HG03521 (cell line): Measurements from ENCODE around the gene FFAR2.
"Not testable (repeated sequence)": the region's sequence is repeated elsewhere in the genome, so short reads cannot be mapped to it uniquely, and the experiment has no call there.

ENCODE experiments used
- ATAC-seq: cut with Tn5 transposase; IDR thresholded peaks from one replicate; pipeline ENCODE4 v1.9.1; 2021; ENCODE audit warnings: mild to moderate bottlenecking, moderate library complexity; ENCODE audit not compliant: unreplicated experiment

The FFAR2 gene

GRCh38 chr19:35454663-35455062 lies 6.6 kb downstream of the FFAR2 start:
- ATAC-seq, result no peak

DNA sequence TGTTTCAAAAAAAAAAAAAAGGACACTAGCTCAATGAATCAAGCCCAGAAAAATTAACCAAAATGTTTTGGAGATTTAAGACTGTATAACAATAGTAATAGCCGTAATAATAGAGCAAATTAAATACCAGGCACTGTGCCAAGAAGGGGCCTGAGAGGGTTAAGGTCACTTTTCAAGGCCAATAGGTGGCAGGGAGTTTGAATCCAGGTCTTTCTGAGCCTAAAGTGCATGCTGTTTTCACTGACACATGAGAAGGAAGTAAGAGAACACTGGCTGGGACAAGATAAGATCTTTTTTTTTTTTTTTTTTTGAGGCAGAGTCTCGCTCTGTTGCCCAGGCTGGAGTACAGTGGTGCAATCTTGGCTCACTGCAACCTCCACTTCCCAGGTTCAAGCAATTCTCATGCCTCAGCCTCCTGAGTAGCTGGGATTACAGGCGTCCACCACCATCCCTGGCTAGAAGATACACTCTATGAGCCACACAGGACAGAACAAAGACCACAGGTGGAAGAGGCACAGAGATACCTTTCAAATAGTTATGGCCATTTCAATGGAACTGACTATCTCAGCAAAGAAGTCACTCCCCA lies 7.7 kb downstream of the FFAR2 start:
- ATAC-seq, result no peak

GRCh38 chr19:35457173-35457572 lies 9.1 kb downstream of the FFAR2 start:
- no peak for ATAC-seq

- ATAC-seq, result no peak
Measured at GRCh38 chr19:35458192-35458591, 10.1 kb downstream of the FFAR2 start.

DNA sequence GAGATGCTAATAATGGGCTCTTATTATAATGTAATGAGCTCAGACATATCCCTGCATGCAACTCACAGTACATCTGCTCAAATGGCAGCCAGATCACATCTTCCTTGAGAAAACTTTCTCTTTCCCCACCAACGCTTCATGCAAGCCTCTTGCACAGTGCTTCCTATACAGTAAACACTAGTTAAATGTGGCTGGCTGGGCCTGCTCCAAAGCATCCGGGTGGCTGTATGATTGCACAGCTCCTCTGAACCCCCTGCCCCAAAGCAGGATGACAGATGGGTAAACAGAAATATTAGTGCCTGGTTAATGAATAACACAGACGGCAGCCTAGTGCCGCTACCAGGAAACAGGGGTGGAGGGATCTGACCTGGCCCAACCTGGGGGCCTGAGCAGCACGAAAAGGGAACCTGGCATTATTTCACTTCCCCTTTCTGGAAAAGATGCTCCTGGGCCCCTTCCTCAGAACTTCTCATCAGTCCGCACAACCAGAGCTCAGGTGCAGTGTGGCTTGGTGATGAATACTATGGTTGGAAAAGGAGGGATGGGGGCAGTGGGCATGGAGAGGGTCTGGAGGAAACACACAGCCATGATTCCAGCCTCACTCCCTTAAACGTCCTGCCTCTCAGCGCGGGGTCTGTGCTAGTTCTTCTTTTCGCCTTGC lies 10.8 kb downstream of the FFAR2 start:
- ATAC-seq, result peak; percentile 30

- ATAC-seq, result no peak
Measured at GRCh38 chr19:35459414-35460082, 11.5 kb downstream of the FFAR2 start.

GRCh38 chr19:35460608-35461007 lies 12.6 kb downstream of the FFAR2 start:
- no peak for ATAC-seq

GRCh38 chr19:35461060-35461459 lies 13.0 kb downstream of the FFAR2 start:
- no peak for ATAC-seq

DNA sequence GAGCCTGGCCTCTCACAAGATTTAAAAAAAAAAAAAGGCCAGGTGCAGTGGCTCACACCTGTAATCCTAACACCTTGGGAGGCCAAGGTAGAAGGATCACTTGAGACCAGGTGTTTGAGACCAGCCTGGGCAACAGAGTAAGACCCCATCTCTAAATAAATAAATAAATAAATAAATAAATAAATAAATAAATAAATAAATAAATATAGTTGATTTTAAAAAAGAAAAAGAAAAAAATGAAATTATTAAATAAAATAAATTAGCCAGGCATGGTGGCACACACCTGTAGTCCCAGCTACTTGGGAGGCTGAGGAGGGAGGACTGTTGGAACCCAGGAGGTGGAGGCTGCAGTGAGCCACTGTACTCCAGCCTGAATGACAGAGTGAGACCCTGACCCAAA lies 13.7 kb downstream of the FFAR2 start:
- ATAC-seq, result not testable (repeated sequence)

DNA sequence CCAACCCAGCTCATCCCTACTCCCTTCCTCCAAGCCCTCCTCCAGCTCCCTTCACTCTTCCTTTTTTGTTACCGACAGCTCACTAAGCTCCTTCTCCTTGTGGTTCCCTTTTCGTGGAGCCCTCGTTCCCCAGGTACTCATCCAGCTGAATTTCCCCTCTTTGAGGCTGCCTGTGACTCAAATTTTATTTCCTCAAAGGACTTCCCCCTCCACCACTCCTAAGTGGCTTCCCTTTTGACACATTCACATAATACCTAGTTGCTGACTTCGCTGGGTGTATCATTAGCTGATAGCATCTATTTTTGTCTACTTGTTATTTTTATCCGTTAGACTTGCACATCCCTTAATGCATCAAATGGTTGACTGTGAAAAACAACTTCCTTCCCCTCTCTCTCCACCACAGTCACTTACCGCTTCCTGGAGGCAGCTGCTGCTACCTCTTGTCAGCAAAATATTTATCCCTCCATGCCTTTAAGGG lies 14.5 kb downstream of the FFAR2 start:
- ATAC-seq, result peak; percentile 52

- not testable (repeated sequence) for ATAC-seq
Measured at GRCh38 chr19:35462956-35463355, 14.9 kb downstream of the FFAR2 start.

- no peak for ATAC-seq
Measured at GRCh38 chr19:35466259-35466658, 18.2 kb downstream of the FFAR2 start.

DNA sequence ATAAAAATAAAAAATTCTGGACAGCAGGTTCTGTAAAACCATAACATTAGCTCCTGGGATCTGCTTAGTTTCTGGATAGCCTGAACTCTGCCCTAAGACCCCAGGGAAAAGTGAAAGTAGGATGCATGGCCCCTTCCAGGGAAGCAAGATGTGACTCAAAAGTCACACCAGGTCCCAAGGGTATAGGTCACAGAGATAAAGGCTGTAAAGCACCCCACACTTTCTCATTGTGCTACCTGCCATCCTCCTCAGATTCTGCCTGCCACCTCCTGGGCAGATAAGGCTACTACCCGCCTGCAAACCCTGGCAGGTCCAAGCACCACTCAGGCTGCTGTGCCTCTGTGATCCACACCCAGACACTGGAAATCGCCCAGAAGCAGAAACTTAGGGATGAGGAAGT lies 20.6 kb downstream of the FFAR2 start:
- ATAC-seq, result no peak

- ATAC-seq, result no peak
Measured at GRCh38 chr19:35470128-35470527, 22.1 kb downstream of the FFAR2 start.

DNA sequence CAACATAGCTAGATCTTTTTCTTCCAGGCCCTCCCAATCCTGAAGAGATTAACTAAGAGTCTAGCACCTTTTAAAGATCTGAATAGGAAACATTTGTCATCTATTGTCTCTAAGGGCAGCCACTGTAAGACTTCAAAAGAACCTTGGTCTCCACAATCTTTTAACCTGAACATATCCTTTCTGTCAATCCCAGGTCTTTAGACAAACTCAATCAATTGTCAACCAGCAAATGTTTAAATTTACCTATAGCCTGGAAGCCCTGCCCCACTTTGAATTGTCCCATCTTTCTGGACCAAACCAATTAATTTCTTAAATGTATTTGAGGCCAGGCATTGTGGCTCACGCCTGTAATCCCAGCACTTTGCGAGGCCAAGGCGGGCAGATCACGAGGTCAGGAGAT lies 23.0 kb downstream of the FFAR2 start:
- not testable (repeated sequence) for ATAC-seq

DNA sequence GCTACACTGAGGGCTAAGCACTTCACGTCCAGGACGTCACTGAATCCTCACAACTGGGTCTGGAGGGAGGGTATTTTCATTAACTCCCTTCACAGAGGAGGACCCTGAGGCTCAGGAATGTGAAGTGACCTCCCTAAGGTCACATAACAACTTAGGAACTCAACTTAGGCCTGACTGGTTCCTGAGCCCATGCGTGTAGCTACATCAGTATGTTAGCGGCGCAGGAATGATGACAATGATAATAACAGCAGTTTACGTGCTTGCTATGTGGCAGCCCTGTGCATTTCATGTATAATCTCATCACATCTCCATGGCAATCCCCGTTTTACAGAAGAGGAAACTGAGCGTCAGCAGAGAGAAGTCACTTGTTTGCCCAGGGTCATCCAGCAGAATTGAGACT lies 23.9 kb downstream of the FFAR2 start:
- ATAC-seq, result no peak

GRCh38 chr19:35474104-35474503 lies 26.0 kb downstream of the FFAR2 start:
- ATAC-seq, result no peak

GRCh38 chr19:35474594-35474993 lies 26.5 kb downstream of the FFAR2 start:
- ATAC-seq, result not testable (repeated sequence)

DNA sequence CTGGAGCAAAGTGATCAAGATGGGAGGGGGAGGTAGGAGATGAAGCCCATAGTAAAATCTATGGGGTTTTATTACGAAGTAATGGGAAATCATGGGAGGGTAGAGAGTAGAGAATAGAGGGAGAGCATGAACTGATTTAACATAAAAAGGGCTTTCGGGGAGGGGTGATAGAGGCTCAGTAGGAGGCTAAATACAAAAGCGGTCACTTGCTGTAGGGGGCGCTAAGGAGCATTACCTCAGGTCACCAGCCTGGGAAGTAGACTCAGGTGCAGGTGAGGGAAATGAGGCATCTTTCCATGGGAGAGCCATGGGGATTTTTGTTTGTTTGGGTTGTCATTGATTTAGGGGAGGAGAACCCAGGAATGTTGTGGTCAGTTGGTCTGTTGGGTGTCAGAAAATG lies 28.1 kb downstream of the FFAR2 start:
- no peak for ATAC-seq

GRCh38 chr19:35478794-35479677 lies 31.0 kb downstream of the FFAR2 start:
- ATAC-seq, result no peak

- no peak for ATAC-seq
Measured at GRCh38 chr19:35483089-35483488, 35.0 kb downstream of the FFAR2 start.
